GM18861 (cell line): ENCODE data around the gene IL2RA.
"Not testable (repeated sequence)": the region's sequence is repeated elsewhere in the genome, so short reads cannot be mapped to it uniquely, and the experiment has no call there.

Source experiments
- ATAC-seq: cut with Tn5 transposase; IDR thresholded peaks from one replicate; pipeline ENCODE4 v1.9.1; 2021; ENCODE audit not compliant: unreplicated experiment

IL2RA gene

GRCh38 chr10:6018422-6018821 lies 43.7 kb downstream of the IL2RA start:
- no peak for ATAC-seq

- no peak for ATAC-seq
These were observed 44.3 kb downstream of the IL2RA start for GRCh38 chr10:6017781-6018354.

GRCh38 chr10:6014241-6014761 lies 47.9 kb downstream of the IL2RA start:
- peak; percentile 68 for ATAC-seq

GRCh38 chr10:6013413-6014192 lies 48.6 kb downstream of the IL2RA start:
- ATAC-seq = no peak

- ATAC-seq = no peak
These were observed 49.9 kb downstream of the IL2RA start for GRCh38 chr10:6012121-6012905.

- no peak for ATAC-seq
These were observed 50.6 kb downstream of the IL2RA start for GRCh38 chr10:6011558-6011957.

- no peak for ATAC-seq
These were observed 51.6 kb downstream of the IL2RA start for GRCh38 chr10:6010569-6010968.

- no peak for ATAC-seq
These were observed 52.2 kb downstream of the IL2RA start for GRCh38 chr10:6009961-6010360.

GRCh38 chr10:6009150-6009549 lies 53.0 kb downstream of the IL2RA start:
- no peak for ATAC-seq

- no peak for ATAC-seq
These were observed 53.5 kb downstream of the IL2RA start for GRCh38 chr10:6008497-6009142.

- no peak for ATAC-seq
These were observed 55.2 kb downstream of the IL2RA start for GRCh38 chr10:6006991-6007390.

- no peak for ATAC-seq
These were observed 55.6 kb downstream of the IL2RA start for GRCh38 chr10:6006546-6006945.

- ATAC-seq = no peak
These were observed 56.2 kb downstream of the IL2RA start for GRCh38 chr10:6005856-6006395.

- ATAC-seq = not testable (repeated sequence)
These were observed 56.9 kb downstream of the IL2RA start for GRCh38 chr10:6005161-6005804.

GRCh38 chr10:6002809-6003510 lies 59.2 kb downstream of the IL2RA start:
- no peak for ATAC-seq

- ATAC-seq = no peak
These were observed 62.6 kb downstream of the IL2RA start for GRCh38 chr10:5999440-6000165.

GRCh38 chr10:5996696-5997095 lies 65.5 kb downstream of the IL2RA start:
- ATAC-seq = no peak

GRCh38 chr10:5992398-5992797 lies 69.8 kb downstream of the IL2RA start:
- ATAC-seq = no peak

- ATAC-seq = no peak
These were observed 70.5 kb downstream of the IL2RA start for GRCh38 chr10:5991708-5992107.
